UCSD-AML1 (cell line): Measurements from ENCODE around the gene DICER1.
"Not testable (repeated sequence)": the region's sequence is repeated elsewhere in the genome, so short reads cannot be mapped to it uniquely, and the experiment has no call there.

Experiments
- DNase-seq: peaks from one replicate; lab custom pipeline; 2025; ENCODE audit not compliant: unreplicated experiment; lab: John Stamatoyannopoulos, UW

DICER1 gene

GRCh38 chr14:95157327-95158189 lies at the start of gene DICER1:
DICER1 (minus strand) TSS chr14:95157529; CDS start chr14:95133458, 24,071 bp downstream.
- DNase-seq = peak; percentile 96

- DNase-seq = no peak
These were observed 49.2 kb upstream of the DICER1 start for GRCh38 chr14:95206534-95206933.

- DNase-seq = no peak
These were observed 47.4 kb upstream of the DICER1 start for GRCh38 chr14:95204705-95205104.

- not testable (repeated sequence) for DNase-seq
These were observed 44.4 kb upstream of the DICER1 start for GRCh38 chr14:95201745-95202144.

GRCh38 chr14:95200404-95200803 lies 43.1 kb upstream of the DICER1 start:
- no peak for DNase-seq

GRCh38 chr14:95199298-95199983 lies 42.1 kb upstream of the DICER1 start:
- DNase-seq = no peak

GRCh38 chr14:95198320-95198719 lies 41.0 kb upstream of the DICER1 start:
- DNase-seq = no peak

GRCh38 chr14:95197551-95197950 lies 40.2 kb upstream of the DICER1 start:
- DNase-seq = no peak

GRCh38 chr14:95196826-95197545 lies 39.7 kb upstream of the DICER1 start:
- DNase-seq = no peak

GRCh38 chr14:95196268-95196667 lies 38.9 kb upstream of the DICER1 start:
- no peak for DNase-seq

- DNase-seq = no peak
These were observed 37.7 kb upstream of the DICER1 start for GRCh38 chr14:95195031-95195430.

- DNase-seq = no peak
These were observed 35.8 kb upstream of the DICER1 start for GRCh38 chr14:95193081-95193480.

- no peak for DNase-seq
These were observed 35.0 kb upstream of the DICER1 start for GRCh38 chr14:95192311-95192710.

GRCh38 chr14:95191445-95192199 lies 34.3 kb upstream of the DICER1 start:
- DNase-seq = peak; percentile 65

- no peak for DNase-seq
These were observed 33.5 kb upstream of the DICER1 start for GRCh38 chr14:95190857-95191256.

GRCh38 chr14:95190346-95190840 lies 33.1 kb upstream of the DICER1 start:
- DNase-seq = no peak

GRCh38 chr14:95189367-95190132 lies 32.2 kb upstream of the DICER1 start:
- no peak for DNase-seq

GRCh38 chr14:95188380-95188779 lies 31.1 kb upstream of the DICER1 start:
- no peak for DNase-seq

GRCh38 chr14:95185767-95186392 lies 28.6 kb upstream of the DICER1 start:
- DNase-seq = peak; percentile 73
